HG03342 (cell line): ENCODE results near the gene TXNDC15.
A peak's percentile ranks its signal among the peaks of the same experiment; 100 is the strongest.
"Not testable (repeated sequence)": the region's sequence is repeated elsewhere in the genome, so short reads cannot be mapped to it uniquely, and the experiment has no call there.

Experiments
- ATAC-seq: cut with Tn5 transposase; IDR thresholded peaks from one replicate; pipeline ENCODE4 v1.9.1; 2021; ENCODE audit warnings: mild to moderate bottlenecking, moderate library complexity; ENCODE audit not compliant: unreplicated experiment

TXNDC15 gene, protein sequence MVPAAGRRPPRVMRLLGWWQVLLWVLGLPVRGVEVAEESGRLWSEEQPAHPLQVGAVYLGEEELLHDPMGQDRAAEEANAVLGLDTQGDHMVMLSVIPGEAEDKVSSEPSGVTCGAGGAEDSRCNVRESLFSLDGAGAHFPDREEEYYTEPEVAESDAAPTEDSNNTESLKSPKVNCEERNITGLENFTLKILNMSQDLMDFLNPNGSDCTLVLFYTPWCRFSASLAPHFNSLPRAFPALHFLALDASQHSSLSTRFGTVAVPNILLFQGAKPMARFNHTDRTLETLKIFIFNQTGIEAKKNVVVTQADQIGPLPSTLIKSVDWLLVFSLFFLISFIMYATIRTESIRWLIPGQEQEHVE

GRCh38 chr5:134873987-134874830 lies at the start of gene TXNDC15:
Gene TXNDC15 (plus strand): TSS chr5:134874371. CDS start chr5:134874428, 57 bp downstream.
- peak; percentile 74 for ATAC-seq

DNA sequence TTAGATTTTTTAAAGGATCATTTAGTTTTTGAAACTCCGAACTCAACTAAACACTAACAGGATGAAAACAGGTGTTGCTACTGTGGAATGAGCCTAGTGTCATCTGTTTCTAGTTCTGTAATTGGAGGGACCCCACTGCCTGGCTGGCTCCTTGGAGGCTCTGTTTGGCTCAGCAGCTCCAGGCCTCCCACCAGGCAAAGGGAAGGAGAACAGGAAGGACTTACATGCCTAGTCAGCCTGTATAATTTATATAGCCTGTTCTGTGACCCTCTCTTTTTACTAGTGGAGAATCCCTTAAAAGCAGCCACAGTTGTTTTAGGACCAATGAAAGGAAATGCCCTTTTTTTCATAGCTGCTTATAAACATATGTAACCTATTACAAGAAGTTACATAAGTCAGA lies 49.5 kb upstream of the TXNDC15 start:
- ATAC-seq: no peak

GRCh38 chr5:134825212-134825611 lies 49.0 kb upstream of the TXNDC15 start:
- ATAC-seq: no peak

GRCh38 chr5:134833340-134834032 lies 40.7 kb upstream of the TXNDC15 start:
- ATAC-seq: no peak

DNA sequence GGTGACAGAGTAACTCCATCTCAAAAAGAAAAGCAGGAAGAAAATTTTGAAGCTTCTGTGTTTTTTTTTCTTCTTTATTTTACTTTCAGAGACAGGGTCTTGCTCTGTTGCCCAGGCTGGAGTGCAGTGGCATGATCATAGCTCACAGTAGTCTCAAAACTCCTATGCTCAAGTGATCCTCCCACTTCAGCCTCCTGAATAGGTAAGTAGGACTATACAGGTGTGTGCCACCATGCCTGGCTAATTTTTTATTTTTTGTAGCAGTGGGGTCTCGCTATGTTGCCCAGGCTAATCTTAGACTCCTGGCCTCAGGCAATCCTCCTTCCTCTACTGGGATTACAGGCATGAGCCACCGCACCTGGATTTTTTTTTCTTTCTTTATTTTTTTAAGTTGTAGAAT lies 38.5 kb upstream of the TXNDC15 start:
- no peak for ATAC-seq

GRCh38 chr5:134837530-134838181 lies 36.5 kb upstream of the TXNDC15 start:
- ATAC-seq: no peak

- ATAC-seq: not testable (repeated sequence)
Observed at GRCh38 chr5:134838361-134838760, 35.8 kb upstream of the TXNDC15 start.

DNA sequence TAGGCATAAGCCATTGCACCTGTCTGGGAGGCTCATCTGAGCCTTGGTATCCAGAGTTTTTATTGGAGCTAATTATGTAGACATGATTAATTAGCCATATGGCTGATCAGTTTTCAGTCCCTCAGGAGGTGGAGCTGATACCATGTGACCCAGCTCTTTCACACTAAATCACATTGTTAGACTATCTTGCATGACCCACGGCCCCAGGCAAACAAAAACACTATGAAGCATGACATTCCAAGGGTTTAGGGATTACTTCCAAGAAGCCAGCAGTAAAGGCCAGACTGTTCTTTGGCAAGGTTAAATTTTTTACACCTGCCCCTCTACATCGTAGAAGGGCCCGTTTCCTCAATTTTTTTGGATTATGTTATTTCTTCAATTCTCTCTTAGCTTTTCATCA lies 33.4 kb upstream of the TXNDC15 start:
- no peak for ATAC-seq

GRCh38 chr5:134844252-134844651 lies 29.9 kb upstream of the TXNDC15 start:
- ATAC-seq: no peak

GRCh38 chr5:134845335-134845851 lies 28.8 kb upstream of the TXNDC15 start:
- no peak for ATAC-seq

- peak; percentile 96 for ATAC-seq
Observed at GRCh38 chr5:134845852-134846640, 28.1 kb upstream of the TXNDC15 start, which contains the start of gene C5orf24. Gene C5orf24 (plus strand): TSS chr5:134845968. CDS start chr5:134854901, 8,933 bp downstream.

- ATAC-seq: no peak
Observed at GRCh38 chr5:134846641-134846960, 27.6 kb upstream of the TXNDC15 start.

DNA sequence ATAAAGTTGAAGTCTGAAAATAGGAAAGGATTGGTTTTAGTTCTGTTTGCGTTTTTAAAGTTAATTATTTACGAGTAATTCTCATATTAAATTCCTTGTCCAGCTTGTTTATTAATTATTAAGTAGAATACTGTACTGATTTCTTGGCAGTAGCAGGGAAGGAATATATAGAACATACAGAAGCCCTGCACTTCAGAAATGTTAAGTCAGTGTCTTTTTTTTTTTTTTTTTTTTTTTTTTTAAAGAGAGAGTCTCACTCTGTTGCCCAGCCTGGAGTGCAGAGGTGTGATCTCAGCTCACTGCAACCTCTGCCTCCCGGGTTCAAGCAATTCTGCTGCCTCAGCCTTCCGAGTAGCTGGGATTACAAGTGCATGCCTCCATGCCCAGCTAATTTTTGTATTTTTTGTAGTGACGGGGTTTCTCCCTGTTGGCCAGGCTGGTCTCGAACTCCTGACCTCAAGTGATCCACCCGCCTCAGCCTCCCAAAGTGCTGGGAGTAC lies 24.7 kb upstream of the TXNDC15 start:
- ATAC-seq: not testable (repeated sequence)

DNA sequence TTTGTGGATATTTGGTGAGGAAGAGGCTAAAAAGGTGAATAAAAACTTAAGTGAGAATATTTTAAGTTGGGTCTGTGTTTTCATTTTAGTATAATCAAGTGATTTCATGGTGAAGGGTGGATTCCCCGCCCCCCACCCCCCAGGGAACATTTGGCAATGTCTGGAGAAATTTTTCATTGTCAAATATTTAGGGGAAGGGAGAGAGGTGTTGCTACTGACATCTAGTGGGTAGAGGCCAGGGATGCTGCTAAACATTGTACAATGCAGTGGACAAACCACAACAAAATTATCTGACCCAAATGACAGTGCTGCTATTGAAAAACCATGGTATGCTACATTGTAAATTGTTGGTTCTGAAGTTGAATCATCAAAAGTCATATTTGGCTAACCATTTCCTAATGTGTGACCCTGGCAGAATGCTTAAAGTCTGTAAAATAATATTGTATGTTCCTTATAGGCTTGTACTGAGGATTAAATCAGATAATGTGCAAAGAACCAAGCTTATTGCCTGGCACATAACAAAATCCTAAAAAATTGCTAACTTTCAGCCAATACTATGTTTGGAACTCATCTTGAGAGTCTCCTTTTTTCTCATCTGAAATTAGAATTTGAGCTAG lies 22.8 kb upstream of the TXNDC15 start:
- no peak for ATAC-seq

DNA sequence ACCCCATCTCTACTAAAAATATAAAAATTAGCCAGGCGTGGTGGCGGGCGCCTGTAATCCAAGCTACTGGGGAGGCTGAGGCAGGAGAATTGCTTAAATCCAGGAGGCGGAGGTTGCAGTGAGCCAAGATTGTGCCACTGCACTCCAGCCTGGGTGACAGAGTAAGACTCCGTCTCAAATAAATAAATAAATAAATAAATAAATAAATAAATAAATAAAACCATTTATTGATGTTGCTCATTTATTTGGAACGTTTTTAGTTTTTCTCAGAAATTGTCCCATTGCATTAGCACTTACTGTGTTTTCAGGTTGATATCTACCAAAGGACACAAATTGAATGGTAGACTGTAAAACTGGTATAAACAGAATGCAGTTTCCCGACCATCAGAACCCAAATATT lies 17.7 kb upstream of the TXNDC15 start:
- ATAC-seq: not testable (repeated sequence)

- no peak for ATAC-seq
Observed at GRCh38 chr5:134857401-134857800, 16.8 kb upstream of the TXNDC15 start.

GRCh38 chr5:134864707-134865106 lies 9.5 kb upstream of the TXNDC15 start:
- ATAC-seq: no peak

DNA sequence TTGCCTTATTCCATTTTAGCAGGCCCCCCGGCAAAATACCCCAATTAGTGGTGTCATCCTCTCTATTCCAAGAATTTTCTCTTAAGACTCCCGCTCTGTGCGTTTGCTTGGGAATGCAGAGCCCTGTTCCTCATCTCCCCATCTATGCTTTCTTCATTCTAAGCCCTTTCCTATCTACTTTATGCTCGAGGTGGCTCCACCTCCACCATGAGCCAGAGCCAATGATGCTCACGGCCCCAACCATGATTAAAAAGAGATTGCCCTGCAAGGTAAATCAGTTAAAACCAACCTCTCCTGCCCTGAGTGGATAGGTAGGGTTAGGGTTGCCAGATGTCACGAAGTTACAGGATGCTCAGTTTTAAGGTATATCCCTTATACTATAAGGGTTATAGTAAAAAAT lies 677 bp upstream of the TXNDC15 start:
- no peak for ATAC-seq
